NCI-H526 (cell line): ENCODE measurements around the gene CCL2.

ENCODE experiments used
- DNase-seq, 2 experiments: peaks; one replicate each; lab custom pipeline; 2025; lab: John Stamatoyannopoulos, UW

Gene CCL2

GRCh38 chr17:34241062-34241461 lies 14.0 kb upstream of the CCL2 start:
- DNase-seq: no peak

- DNase-seq: no peak
Measured at GRCh38 chr17:34242587-34243363, 12.3 kb upstream of the CCL2 start.

DNA sequence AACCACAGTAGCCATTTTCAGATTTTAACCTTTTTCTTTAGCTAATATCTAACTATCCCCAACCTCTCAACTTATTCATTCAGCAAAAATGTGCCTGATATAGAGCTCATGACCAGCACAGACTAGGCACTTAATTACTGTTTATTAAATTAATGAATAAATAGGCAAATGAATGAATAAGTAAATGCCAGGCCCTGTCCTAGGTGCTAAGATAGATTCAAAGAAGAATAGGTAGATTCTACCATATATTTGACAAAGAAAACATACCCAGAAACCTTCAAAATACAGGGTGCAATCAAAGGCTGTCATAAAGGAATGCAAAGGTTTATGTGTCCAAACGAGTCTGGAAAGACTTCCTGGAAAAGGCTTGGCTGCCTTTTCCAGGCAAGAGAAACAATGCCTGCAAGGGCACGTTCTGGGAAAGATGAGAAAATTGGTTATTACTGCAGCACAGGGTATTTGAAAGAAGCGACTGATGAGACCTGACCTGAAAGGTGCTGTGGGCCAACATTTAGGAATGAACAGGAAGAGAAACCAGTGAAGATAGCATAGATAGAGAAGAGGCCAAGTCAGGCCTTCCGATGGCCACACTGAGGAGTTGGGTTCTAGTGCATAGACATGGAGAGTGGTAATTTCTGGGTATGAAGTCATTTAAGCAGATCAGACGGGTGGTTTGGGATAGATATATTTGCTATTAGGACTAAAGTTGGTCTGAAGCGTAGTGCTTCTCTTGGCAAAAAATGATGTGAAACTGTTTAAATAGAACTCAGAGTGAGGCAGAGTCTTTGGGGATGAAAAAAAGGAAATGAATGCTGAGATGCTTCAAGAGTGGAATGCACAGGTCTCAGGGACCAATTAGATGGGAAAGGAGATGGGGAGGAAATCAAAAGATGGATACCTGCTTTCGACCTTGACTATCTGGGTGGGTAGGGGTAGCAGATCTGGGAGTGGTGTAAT lies 11.4 kb upstream of the CCL2 start:
- DNase-seq: no peak

DNA sequence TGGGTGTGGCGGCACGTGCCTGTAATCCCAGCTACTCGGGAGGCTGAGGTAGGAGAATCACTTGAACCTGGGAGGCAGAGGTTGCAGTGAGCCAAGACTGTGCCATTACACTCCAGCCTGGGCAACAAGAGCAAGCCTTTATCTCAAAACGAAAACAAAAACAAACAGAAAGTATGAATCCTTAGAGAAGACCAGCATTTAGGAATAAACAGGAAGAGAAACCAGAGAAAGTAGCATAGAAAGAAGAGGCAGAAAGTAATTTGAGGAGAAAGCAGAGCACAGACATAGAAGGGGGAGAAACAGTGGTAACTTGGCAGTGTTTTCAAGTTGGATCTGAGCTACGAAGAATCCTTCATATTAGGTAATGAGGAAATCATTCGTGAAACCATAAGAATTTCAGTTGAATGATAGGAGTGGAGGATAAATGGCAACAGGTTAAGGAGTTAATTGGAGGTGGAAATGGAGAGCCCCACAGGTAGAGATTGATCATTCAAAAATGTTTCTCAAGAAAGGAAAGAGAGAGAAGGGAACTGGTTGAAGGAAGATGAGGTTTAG lies 9.7 kb upstream of the CCL2 start:
- no peak for DNase-seq

DNA sequence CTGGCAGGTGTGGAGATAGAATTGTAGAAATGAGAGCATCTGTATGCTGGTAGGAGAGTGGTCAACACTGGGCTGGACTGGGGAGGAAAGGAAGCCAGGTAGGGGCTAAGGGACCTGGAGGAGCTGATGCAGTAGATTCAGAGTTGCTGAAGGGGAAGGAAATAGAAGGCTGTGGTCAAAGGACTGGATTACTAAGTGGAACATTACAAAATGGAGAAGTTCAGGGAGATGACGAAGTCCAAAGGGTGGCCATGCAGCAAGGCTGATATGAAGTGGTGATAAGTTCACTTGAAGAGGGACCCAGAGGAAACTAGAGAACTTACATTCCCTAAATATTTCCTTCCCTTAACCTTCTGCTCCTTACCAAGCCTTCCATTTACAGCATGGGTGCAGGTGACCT lies 8.6 kb upstream of the CCL2 start:
- DNase-seq: no peak

DNA sequence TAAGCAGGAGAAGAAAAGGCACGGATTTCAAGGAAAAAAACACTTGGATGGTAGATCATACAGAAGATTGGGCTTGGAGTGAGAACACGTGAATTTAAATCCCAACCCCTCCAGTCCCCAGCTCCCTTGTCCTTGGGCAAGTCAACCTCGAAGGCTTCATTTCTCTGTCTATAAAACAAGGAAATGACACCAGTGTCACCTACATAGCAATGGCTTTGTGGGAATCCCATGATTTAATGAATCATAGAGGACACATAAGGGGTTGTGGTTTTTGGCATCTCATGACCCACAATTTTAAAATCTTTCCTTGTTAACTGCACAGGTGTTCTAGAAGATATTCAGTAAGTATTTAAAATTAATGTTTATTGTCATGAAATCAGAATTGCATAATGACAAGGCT lies 8.2 kb upstream of the CCL2 start:
- no peak for DNase-seq

- no peak for DNase-seq
Measured at GRCh38 chr17:34248511-34249024, 6.5 kb upstream of the CCL2 start.

DNA sequence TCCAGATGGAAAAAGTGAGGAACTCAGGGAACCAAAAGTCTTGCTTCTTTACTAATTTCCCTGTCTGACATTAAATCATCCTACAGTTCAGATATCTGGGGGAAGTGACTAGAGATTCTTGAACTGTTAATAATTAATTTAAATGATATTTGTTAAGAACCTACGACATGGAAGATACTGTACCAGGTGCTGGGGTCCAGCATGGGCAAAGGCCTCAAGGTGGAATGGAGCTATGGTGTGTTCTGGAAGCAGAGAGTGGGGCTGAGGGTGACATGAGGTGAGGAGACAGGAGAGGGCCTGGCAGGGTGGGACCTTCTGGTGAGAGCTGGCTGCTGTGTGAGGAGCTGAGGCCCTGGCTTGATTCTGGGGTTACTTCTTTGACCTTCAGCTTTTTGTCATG lies 6.0 kb upstream of the CCL2 start:
- no peak for DNase-seq

- DNase-seq: no peak
Measured at GRCh38 chr17:34249478-34249877, 5.6 kb upstream of the CCL2 start.

- no peak for DNase-seq
Measured at GRCh38 chr17:34251186-34251585, 3.9 kb upstream of the CCL2 start.

DNA sequence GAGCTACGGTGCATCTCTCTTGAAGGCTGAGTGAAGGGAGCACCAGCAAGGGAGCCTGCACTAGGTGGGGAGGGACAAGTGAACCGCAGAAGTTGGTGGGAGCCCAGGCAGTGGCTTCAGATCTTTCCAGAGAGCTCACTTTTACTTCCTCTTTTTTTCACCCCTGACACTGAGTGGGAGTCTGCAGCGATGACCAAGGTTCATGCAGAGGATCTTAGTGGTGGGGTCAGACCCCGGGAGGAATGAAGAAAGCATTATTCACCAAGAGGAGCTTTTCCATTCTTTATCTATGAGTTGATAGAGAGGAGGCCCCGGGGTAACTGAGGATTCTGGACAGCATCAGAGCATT lies 3.0 kb upstream of the CCL2 start:
- no peak for DNase-seq

GRCh38 chr17:34252444-34253138 lies 2.5 kb upstream of the CCL2 start:
- DNase-seq: no peak

- no peak for DNase-seq
Measured at GRCh38 chr17:34253139-34253525, 2.0 kb upstream of the CCL2 start.

DNA sequence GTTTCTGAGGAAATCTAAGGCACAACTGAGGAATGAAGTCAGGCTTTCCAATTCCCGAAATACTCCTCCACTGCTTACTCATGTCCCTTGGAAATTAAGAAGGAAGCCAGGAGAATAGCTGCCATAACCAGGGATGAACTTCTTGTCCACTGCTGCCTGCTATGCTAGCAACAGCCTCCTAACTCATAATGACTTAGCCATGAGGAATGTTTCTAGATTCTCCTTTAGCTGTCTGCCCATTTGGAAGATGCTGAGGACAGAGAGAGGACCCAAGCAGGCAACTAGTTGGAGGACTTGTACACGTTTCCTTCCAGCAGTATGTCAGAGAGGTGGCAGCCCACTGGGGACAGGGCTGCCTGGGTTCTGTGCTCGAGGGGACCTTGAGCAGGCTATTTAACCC lies 939 bp upstream of the CCL2 start:
- DNase-seq: no peak

GRCh38 chr17:34255381-34255732 lies 272 bp downstream of the CCL2 start:
- no peak for DNase-seq

- DNase-seq: no peak
Measured at GRCh38 chr17:34255841-34256240, 756 bp downstream of the CCL2 start.

- DNase-seq: no peak
Measured at GRCh38 chr17:34257299-34257985, 2.4 kb downstream of the CCL2 start.

- DNase-seq: no peak
Measured at GRCh38 chr17:34257986-34258326, 2.9 kb downstream of the CCL2 start.

GRCh38 chr17:34259146-34259545 lies 4.1 kb downstream of the CCL2 start:
- no peak for DNase-seq

- DNase-seq: no peak
Measured at GRCh38 chr17:34260861-34261260, 5.8 kb downstream of the CCL2 start.

DNA sequence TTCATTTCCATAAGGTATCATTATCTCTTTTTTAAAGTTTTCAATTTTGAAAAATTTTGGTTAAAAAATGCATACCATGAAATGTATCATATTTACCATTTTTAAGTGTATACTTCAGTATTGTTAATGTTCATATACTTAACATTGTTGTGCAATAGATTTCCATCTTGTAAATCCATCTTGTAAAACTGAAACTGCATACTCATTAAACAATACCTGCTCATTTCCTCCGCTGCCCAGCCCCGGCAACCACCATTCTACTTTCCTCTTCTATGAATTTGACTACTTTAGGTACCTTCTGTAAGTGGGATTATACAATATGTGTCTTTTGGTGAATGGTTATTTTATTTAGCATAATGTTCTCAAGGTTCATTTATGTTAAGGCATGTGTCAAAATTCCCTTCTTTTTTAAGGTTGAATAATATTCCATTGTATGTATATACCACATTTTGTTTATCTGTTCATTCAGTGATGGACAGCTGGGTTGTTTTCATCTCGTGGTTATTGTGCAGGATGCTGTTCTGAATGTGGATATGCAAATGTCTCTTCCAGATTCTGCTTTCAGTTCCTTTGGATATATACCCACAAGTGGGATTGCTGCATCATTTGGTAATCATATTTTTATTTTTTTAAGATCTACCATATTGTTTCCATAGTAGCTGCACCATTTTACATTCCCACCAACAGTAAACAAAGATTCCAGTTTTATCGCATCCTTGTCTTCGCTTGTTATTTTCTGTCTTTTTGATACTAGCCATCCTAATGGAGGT lies 6.7 kb downstream of the CCL2 start:
- no peak for DNase-seq
